Endodermal cell (in vitro differentiated cells): ENCODE results near the gene ALG1. TPM values are rescaled to one million over a fixed set of nuclear protein-coding genes. Genes with fewer than 3 reads are reported as not detected.
"Not testable (repeated sequence)": the region's sequence is repeated elsewhere in the genome, so short reads cannot be mapped to it uniquely, and the experiment has no call there.

Experiments used
- DNase-seq: peaks from one replicate; pipeline ENCODE4 v3.0.0-alpha.2; 2017
- H3K27ac ChIP-seq: 2 replicates; pipeline ENCODE4 v1.5.1; 2013; ENCODE audit warnings: mild to moderate bottlenecking, low read depth, low read length, moderate library complexity
- H3K27me3 ChIP-seq: 2 replicates; pipeline ENCODE4 v1.6.1; 2013; ENCODE audit warnings: mild to moderate bottlenecking, low read length, moderate library complexity; ENCODE audit not compliant: insufficient read depth, control insufficient read depth, poor library complexity, severe bottlenecking
- H3K36me3 ChIP-seq: 2 replicates; pipeline ENCODE4 v1.7.0; 2013; ENCODE audit warnings: mild to moderate bottlenecking, low read length, moderate library complexity; ENCODE audit not compliant: control insufficient read depth, insufficient read depth
- H3K4me1 ChIP-seq: one replicate; pipeline ENCODE4 v1.7.0; 2013; ENCODE audit warnings: low read length; ENCODE audit not compliant: control insufficient read depth, insufficient read depth
- H3K4me3 ChIP-seq: 2 replicates; pipeline ENCODE4 v1.5.1; 2013; ENCODE audit warnings: mild to moderate bottlenecking, low read length, moderate library complexity
- H3K9ac ChIP-seq: 2 replicates; pipeline ENCODE4 v1.6.1; 2013; ENCODE audit warnings: mild to moderate bottlenecking, low read length, moderate library complexity; ENCODE audit not compliant: poor library complexity, severe bottlenecking; ENCODE audit errors: extremely low read depth
- H3K9me3 ChIP-seq: 2 replicates; pipeline ENCODE4 v1.6.1; 2013; ENCODE audit warnings: mild to moderate bottlenecking, low read length, moderate library complexity; ENCODE audit not compliant: control insufficient read depth
- H3K27ac Mint-ChIP-seq: 2 replicates; pipeline ENCODE4 v1.8.0; 2020; ENCODE audit warnings: mixed read lengths
- H3K27me3 Mint-ChIP-seq: 2 replicates; pipeline ENCODE4 v1.8.0; 2021; ENCODE audit warnings: mild to moderate bottlenecking, mixed read lengths; ENCODE audit not compliant: insufficient read depth
- H3K36me3 Mint-ChIP-seq: 2 replicates; pipeline ENCODE4 v1.8.0; 2020; ENCODE audit warnings: low read depth, mixed read lengths
- H3K4me1 Mint-ChIP-seq: 2 replicates; pipeline ENCODE4 v1.8.0; 2020; ENCODE audit warnings: mixed read lengths
- H3K4me3 Mint-ChIP-seq: 2 replicates; pipeline ENCODE4 v1.8.0; 2020; ENCODE audit warnings: mild to moderate bottlenecking, moderate library complexity, mixed read lengths
- H3K9me3 Mint-ChIP-seq: 2 replicates; pipeline ENCODE4 v1.8.0; 2020; ENCODE audit warnings: mild to moderate bottlenecking, mixed read lengths
- WGBS, 2 experiments: methylation state at CpG; one replicate each; pipeline versions ENCODE4 v1.1.5 to v1.1.7; 2013; ENCODE audit warnings: missing lambda C conversion rate in 2 of 2, mixed read lengths in 1 of 2; ENCODE audit not compliant: insufficient coverage in 1 of 2, insufficient read length in 1 of 2; 5-methylcytosine and 5-hydroxymethylcytosine counted together
- total RNA-seq, 2 donors: library from RNA; stranded (reverse); fragmentation: NEBNext Ultra II Directional in 1 of 2; extraction: Animal tissue kit (Norgen Biotek cat#: 25700) in 1 of 2; gene quantifications; 2 replicates in 1 of 2; 3 replicates in 1 of 2; pipeline ENCODE4 v1.2.1, GENCODE V29; 2021
- TF ChIP-seq, protein P1 (sequence below): fragments of 200-600 bp; sonication (generic); conservative IDR thresholded peaks from 2 replicates; pipeline ENCODE4 v1.5.0; 2021; ENCODE audit warnings: antibody characterized with exemption, mild to moderate bottlenecking

Gene ALG1
- total RNA-seq, 2 donors from 2014 or later = 25.1 to 32.3 TPM

DNA sequence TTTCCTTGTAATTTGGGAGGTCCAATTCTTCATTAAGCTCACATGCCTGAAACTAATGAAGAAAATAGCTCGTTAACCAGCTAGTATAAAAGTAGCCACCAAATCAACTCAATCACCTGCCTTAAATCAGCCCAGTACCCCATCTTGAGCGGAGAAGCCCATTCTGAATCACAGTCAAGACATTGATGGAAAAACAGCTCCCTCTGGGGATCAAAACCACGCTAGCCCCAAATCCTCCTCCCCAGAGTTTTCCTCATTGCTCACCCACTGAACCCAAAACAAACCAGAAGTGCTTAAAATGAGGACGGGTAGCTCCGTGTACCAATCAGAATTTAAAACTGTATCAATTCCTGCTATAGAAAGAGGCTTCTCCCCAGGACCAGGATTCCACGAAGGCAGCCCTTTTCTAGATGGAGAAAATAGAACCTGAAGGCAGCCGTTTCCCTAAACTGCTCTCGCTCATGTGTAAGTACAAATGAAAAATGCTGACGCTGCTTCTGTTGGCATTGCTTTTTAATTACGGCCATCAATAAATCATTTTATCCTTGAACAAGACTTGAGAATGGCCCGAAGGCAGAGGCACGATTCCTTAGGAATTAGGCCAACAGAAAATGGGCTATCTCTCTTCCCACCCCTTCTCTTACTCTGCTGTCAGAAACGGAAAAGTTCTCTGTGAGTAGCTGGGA, 61.4 kb downstream of the ALG1 start:
- not testable (repeated sequence) for H3K27me3 Mint-ChIP-seq, H3K36me3 Mint-ChIP-seq, H3K9me3 ChIP-seq, H3K4me3 ChIP-seq, H3K27ac ChIP-seq, H3K4me3 Mint-ChIP-seq, H3K9ac ChIP-seq, H3K9me3 Mint-ChIP-seq, H3K27ac Mint-ChIP-seq, H3K27me3 ChIP-seq, H3K36me3 ChIP-seq, H3K4me1 ChIP-seq
- TF ChIP-seq, protein P1, sequence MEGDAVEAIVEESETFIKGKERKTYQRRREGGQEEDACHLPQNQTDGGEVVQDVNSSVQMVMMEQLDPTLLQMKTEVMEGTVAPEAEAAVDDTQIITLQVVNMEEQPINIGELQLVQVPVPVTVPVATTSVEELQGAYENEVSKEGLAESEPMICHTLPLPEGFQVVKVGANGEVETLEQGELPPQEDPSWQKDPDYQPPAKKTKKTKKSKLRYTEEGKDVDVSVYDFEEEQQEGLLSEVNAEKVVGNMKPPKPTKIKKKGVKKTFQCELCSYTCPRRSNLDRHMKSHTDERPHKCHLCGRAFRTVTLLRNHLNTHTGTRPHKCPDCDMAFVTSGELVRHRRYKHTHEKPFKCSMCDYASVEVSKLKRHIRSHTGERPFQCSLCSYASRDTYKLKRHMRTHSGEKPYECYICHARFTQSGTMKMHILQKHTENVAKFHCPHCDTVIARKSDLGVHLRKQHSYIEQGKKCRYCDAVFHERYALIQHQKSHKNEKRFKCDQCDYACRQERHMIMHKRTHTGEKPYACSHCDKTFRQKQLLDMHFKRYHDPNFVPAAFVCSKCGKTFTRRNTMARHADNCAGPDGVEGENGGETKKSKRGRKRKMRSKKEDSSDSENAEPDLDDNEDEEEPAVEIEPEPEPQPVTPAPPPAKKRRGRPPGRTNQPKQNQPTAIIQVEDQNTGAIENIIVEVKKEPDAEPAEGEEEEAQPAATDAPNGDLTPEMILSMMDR = peak; percentile 42
- peak; percentile 53 for DNase-seq
- H3K4me1 Mint-ChIP-seq = peaks cover 10% of the 10 kb centered on the region
- 71 to 76% methylated on average over 6 to 11 of the region's 13 CpGs for WGBS, 2 experiments

DNA sequence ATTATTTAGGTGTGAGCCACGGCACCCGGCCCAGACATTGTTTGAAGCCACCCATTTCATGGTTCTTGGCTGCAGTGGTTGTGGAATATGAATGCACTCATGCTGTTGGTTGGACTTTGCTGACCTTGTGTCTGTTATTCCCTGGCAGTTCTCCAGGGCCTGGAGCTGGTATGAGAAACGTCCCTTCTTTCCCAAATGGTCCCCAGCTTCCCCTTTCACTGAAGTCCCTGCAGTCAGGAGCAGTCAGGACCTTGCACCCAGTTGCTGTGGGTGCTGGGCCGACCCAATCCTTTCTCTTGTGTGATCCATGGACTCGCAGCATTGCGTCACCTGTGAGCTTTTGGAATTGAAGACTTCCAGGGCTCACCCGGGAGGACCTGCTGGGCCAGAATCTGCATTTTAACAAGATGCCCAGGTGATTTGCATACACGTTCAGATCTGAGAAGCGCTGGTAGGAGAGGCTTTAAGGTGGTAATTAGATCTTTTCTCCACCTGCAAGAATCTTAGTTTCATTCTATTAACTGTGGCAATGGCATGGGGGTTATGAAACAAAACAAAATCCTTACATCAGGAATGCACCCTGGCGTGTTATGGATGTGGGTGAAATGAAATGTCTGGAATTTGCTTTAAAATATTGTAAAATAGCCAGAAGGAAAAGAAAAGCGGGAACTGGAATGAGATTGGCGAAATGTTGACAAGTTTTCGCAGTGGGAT, 63.3 kb downstream of the ALG1 start:
- H3K27me3 Mint-ChIP-seq, H3K9me3 ChIP-seq, H3K9me3 Mint-ChIP-seq, H3K27me3 ChIP-seq, H3K4me3 ChIP-seq, H3K4me3 Mint-ChIP-seq, H3K36me3 Mint-ChIP-seq, H3K9ac ChIP-seq, H3K27ac ChIP-seq, H3K4me1 ChIP-seq, H3K36me3 ChIP-seq: not testable (repeated sequence)
- Mint-ChIP-seq H3K27ac (peak overlapping the region; percentile 79), H3K4me1 (peaks cover 10% of the 10 kb centered on the region)
- peak; percentile 78 for DNase-seq
- WGBS, 2 experiments = 53 to 56% methylated on average over 5 to 13 of the region's 13 CpGs

Other genes starting within 250 kb of the ALG1 start
- gene GLYR1, start 224.6 kb upstream of the ALG1 start, total RNA-seq = 100 to 1,000 TPM in 1 of 2 donors, 10 to 100 TPM in 1; 99.3 to 108 TPM
- 10 to 100 TPM; 36.8 to 46.7 TPM for gene UBN1, start 224.4 kb upstream of the ALG1 start, total RNA-seq
- gene PPL, start 134.7 kb upstream of the ALG1 start, total RNA-seq = 10 to 100 TPM; 37.8 to 48.5 TPM
- under 1 TPM; 0.22 to 0.33 TPM for gene SEC14L5, start 113.5 kb upstream of the ALG1 start, total RNA-seq
- 10 to 100 TPM; 12.7 to 14.0 TPM for gene NAGPA, start 37.9 kb upstream of the ALG1 start, total RNA-seq
- under 1 TPM in 1 of 2 donors, not detected in 1; 0.51 TPM for gene C16orf89, start 5.9 kb upstream of the ALG1 start, total RNA-seq
- 10 to 100 TPM in 1 of 2 donors, 1 to 10 TPM in 1; 8.6 to 15.6 TPM for gene EEF2KMT, start 26.0 kb downstream of the ALG1 start, total RNA-seq